Suprapubic skin (tissue), 4 donors: ENCODE data around the gene TRIM2. TPM values are rescaled to one million over a fixed set of nuclear protein-coding genes. Genes with fewer than 3 reads are reported as not detected.

Experiments
- DNase-seq, 2 donors: peaks; one replicate each; pipeline ENCODE4 v3.0.0-alpha.2; 2019; ENCODE audit warnings: low spot score in 2 of 2
- H3K27ac ChIP-seq: fragments of 200-600 bp; sonication (generic); one replicate; pipeline ENCODE4 v1.5.1; 2019
- H3K27me3 ChIP-seq: fragments of 200-600 bp; sonication (generic); one replicate; pipeline ENCODE4 v1.5.1; 2019
- H3K36me3 ChIP-seq: fragments of 200-600 bp; sonication (generic); one replicate; pipeline ENCODE4 v1.5.1; 2019
- H3K4me1 ChIP-seq: fragments of 200-600 bp; sonication (generic); one replicate; pipeline ENCODE4 v1.5.1; 2019
- H3K4me3 ChIP-seq: fragments of 200-600 bp; sonication (generic); one replicate; pipeline ENCODE4 v1.5.1; 2019; ENCODE audit warnings: mild to moderate bottlenecking
- H3K9me3 ChIP-seq: fragments of 200-600 bp; sonication (generic); one replicate; pipeline ENCODE4 v1.5.1; 2019
- CTCF ChIP-seq, 2 donors: fragments of 200-600 bp in 1 of 2; fragments of 450-650 bp in 1 of 2; sonication (generic) in 1 of 2; IDR thresholded peaks; one replicate each; pipeline ENCODE4 v1.5.1; 2016 to 2019; ENCODE audit warnings: antibody characterized with exemption in 2 of 2, mild to moderate bottlenecking in 1 of 2, moderate library complexity in 1 of 2
- EP300 ChIP-seq: sonication (generic); formaldehyde crosslinking; IDR thresholded peaks from one replicate; pipeline ENCODE4 v1.6.1; 2017; ENCODE audit warnings: antibody characterized with exemption
- POLR2A ChIP-seq, 2 donors: fragments of 450-650 bp; IDR thresholded peaks; one replicate each; pipeline ENCODE4 v1.6.1; 2017; ENCODE audit warnings: antibody characterized with exemption in 2 of 2, mild to moderate bottlenecking in 2 of 2, moderate library complexity in 2 of 2
- POLR2AphosphoS5 ChIP-seq, 3 donors: sonication (generic); formaldehyde crosslinking; IDR thresholded peaks; one replicate each; pipeline ENCODE4 v1.6.1; 2017; ENCODE audit warnings: antibody characterized with exemption in 3 of 3
- WGBS: methylation state at CpG from one replicate; pipeline ENCODE4 v1.1.5; 2018; 5-methylcytosine and 5-hydroxymethylcytosine counted together
- total RNA-seq, 4 donors: library from RNA; depleted of rRNA; stranded (reverse); fragments of >200 nt; gene quantifications; one replicate each; pipeline ENCODE4 v1.1.0, GENCODE V29; 2016

Gene TRIM2
- total RNA-seq, 4 donors from 2014 or later: 17.3 to 45.1 (median 37.5) TPM

GRCh38 chr4:153233761-153234371, 29.6 kb downstream of the TRIM2 start:
- Histone ChIP-seq H3K27ac (no peak overlapping the region), H3K9me3 (no peaks in the 10 kb centered on the region), H3K36me3 (no peaks in the 10 kb centered on the region), H3K27me3 (no peaks in the 10 kb centered on the region), H3K4me3 (no peak overlapping the region), H3K4me1 (peaks cover 31% of the 10 kb centered on the region)
- 20% methylated on average over 5 of the region's 5 CpGs for WGBS
- DNase-seq: no peak
- TF ChIP-seq POLR2AphosphoS5 (IDR thresholded peaks at IDR 0.05) (no peak), CTCF (IDR thresholded peaks at IDR 0.05) (no peak), EP300 (no peak), POLR2A (IDR thresholded peaks at IDR 0.05) (no peak)

GRCh38 chr4:153234885-153235284, 30.6 kb downstream of the TRIM2 start:
- Histone ChIP-seq H3K27ac (no peak overlapping the region), H3K4me1 (peaks cover 24% of the 10 kb centered on the region), H3K27me3 (no peaks in the 10 kb centered on the region), H3K36me3 (no peaks in the 10 kb centered on the region), H3K4me3 (no peak overlapping the region), H3K9me3 (no peaks in the 10 kb centered on the region)
- 82% methylated on average over 2 of the region's 2 CpGs for WGBS
- DNase-seq: no peak
- TF ChIP-seq POLR2AphosphoS5 (IDR thresholded peaks at IDR 0.05) (no peak), POLR2A (IDR thresholded peaks at IDR 0.05) (no peak), CTCF (IDR thresholded peaks at IDR 0.05) (no peak), EP300 (no peak)

- DNase-seq: no peak
- H3K36me3 ChIP-seq: no peaks in the 10 kb centered on the region
- no peak overlapping the region for H3K4me3 ChIP-seq
- no peak overlapping the region for H3K27ac ChIP-seq
- H3K27me3 ChIP-seq: no peaks in the 10 kb centered on the region
- no peaks in the 10 kb centered on the region for H3K9me3 ChIP-seq
- no peak for TF ChIP-seq POLR2AphosphoS5 (IDR thresholded peaks at IDR 0.05)
- no peak for TF ChIP-seq POLR2A (IDR thresholded peaks at IDR 0.05)
- TF ChIP-seq EP300: no peak
- no peak for TF ChIP-seq CTCF (IDR thresholded peaks at IDR 0.05)
- H3K4me1 ChIP-seq: peaks cover 15% of the 10 kb centered on the region
- WGBS: 95% methylated on average over 5 of the region's 5 CpGs
Measured at GRCh38 chr4:153238135-153238919, 34.1 kb downstream of the TRIM2 start.

- DNase-seq: no peak
- Histone ChIP-seq H3K9me3 (no peaks in the 10 kb centered on the region), H3K4me1 (peaks cover 4% of the 10 kb centered on the region), H3K4me3 (no peak overlapping the region), H3K36me3 (no peaks in the 10 kb centered on the region), H3K27ac (no peak overlapping the region), H3K27me3 (no peaks in the 10 kb centered on the region)
- 91% methylated on average over 3 of the region's 3 CpGs for WGBS
- TF ChIP-seq POLR2A (IDR thresholded peaks at IDR 0.05): no peak
- no peak for TF ChIP-seq POLR2AphosphoS5 (IDR thresholded peaks at IDR 0.05)
- TF ChIP-seq EP300: no peak
Measured at GRCh38 chr4:153239409-153239808, 35.2 kb downstream of the TRIM2 start.

- WGBS: 82% methylated on average over 8 of the region's 8 CpGs
- DNase-seq: no peak
- no peaks in the 10 kb centered on the region for H3K27me3 ChIP-seq
- H3K4me1 ChIP-seq: no peaks in the 10 kb centered on the region
- no peak overlapping the region for H3K4me3 ChIP-seq
- H3K36me3 ChIP-seq: no peaks in the 10 kb centered on the region
- no peak overlapping the region for H3K27ac ChIP-seq
- no peak for TF ChIP-seq POLR2AphosphoS5 (IDR thresholded peaks at IDR 0.05)
- TF ChIP-seq POLR2A (IDR thresholded peaks at IDR 0.05): no peak
- TF ChIP-seq EP300: no peak
- TF ChIP-seq CTCF (IDR thresholded peaks at IDR 0.05): no peak
- no peaks in the 10 kb centered on the region for H3K9me3 ChIP-seq
Measured at GRCh38 chr4:153241295-153241694, 37.1 kb downstream of the TRIM2 start.
